Measurements from ENCODE around the gene ZNF503. TPM values are rescaled to one million over a fixed set of nuclear protein-coding genes. Genes with fewer than 3 reads are reported as not detected.

The ZNF503 gene
- total and polyA plus RNA-seq, 2 of the 8 experiments (the other 6 are each of a cell fraction or from before 2014, with no cell fraction given), result 0.03 to 0.13 TPM

GRCh38 chr10:75450075-75450445 lies 48.5 kb upstream of the ZNF503 start (continued):
- TF ChIP-seq CTCF (IDR thresholded peaks at IDR 0.05; ENCODE audit: control extremely low read depth in 1 of 3, insufficient read depth in 1 of 3, low read depth in 1 of 3, low read length in 3 of 3) (no peak), POLR2AphosphoS5 (IDR thresholded peaks at IDR 0.05; ENCODE audit: low read depth, low read length) (no peak), ASH2L (IDR thresholded peaks at IDR 0.05; ENCODE audit: low read length) (no peak), TEAD4 (IDR thresholded peaks at IDR 0.05; ENCODE audit: low read depth, low read length) (no peak), SIRT6 (IDR thresholded peaks at IDR 0.05; ENCODE audit: low read length) (no peak)
